GM23338 (cell line): ENCODE results near the gene ZSWIM3. TPM values are rescaled to one million over a fixed set of nuclear protein-coding genes. Genes with fewer than 3 reads are reported as not detected.
A peak's percentile ranks its signal among the peaks of the same experiment; 100 is the strongest.

Source experiments
- ATAC-seq: fragments of 200-7000 bp; cut with Tn5 transposase; 3 replicates; pipeline ENCODE4 v1.9.1; 2020
- DNase-seq: peaks from one replicate; pipeline ENCODE4 v3.0.0-alpha.2; 2015; ENCODE audit warnings: low spot score
- H2AFZ ChIP-seq: fragments of 200-600 bp; sonication (generic); 2 replicates; pipeline ENCODE4 v1.8.0; 2016; ENCODE audit warnings: antibody characterized with exemption, mild to moderate bottlenecking, moderate library complexity
- H3F3A ChIP-seq: fragments of 200-600 bp; sonication (generic); replicated peaks from 2 replicates; pipeline ENCODE4 v1.8.0; 2017; ENCODE audit warnings: antibody characterized with exemption, mixed run types, low read depth
- H3K27ac ChIP-seq: fragments of 200-600 bp; sonication (generic); 2 replicates; pipeline ENCODE4 v1.6.1; 2016; ENCODE audit warnings: low read depth
- H3K27me3 ChIP-seq: fragments of 200-600 bp; sonication (generic); 2 replicates; pipeline ENCODE4 v1.8.0; 2016; ENCODE audit warnings: mild to moderate bottlenecking, mixed run types, moderate library complexity; ENCODE audit not compliant: insufficient read depth
- H3K36me3 ChIP-seq: fragments of 200-600 bp; sonication (generic); 2 replicates; pipeline ENCODE4 v1.8.0; 2016; ENCODE audit warnings: mild to moderate bottlenecking; ENCODE audit not compliant: insufficient read depth
- H3K4me1 ChIP-seq: fragments of 200-600 bp; sonication (generic); 2 replicates; pipeline ENCODE4 v1.8.0; 2016; ENCODE audit warnings: mild to moderate bottlenecking, moderate library complexity; ENCODE audit not compliant: insufficient read depth
- H3K4me2 ChIP-seq: fragments of 200-600 bp; sonication (generic); 2 replicates; pipeline ENCODE4 v1.7.1; 2017; ENCODE audit warnings: mixed run types
- H3K4me3 ChIP-seq: fragments of 200-600 bp; sonication (generic); 2 replicates; pipeline ENCODE4 v1.6.1; 2016; ENCODE audit warnings: mixed run types
- H3K79me2 ChIP-seq: fragments of 200-600 bp; sonication (generic); replicated peaks from 2 replicates; pipeline ENCODE4 v1.8.0; 2017; ENCODE audit warnings: mild to moderate bottlenecking; ENCODE audit not compliant: insufficient read depth
- H3K9me2 ChIP-seq: fragments of 200-600 bp; sonication (generic); 2 replicates; pipeline ENCODE4 v1.8.0; 2017; ENCODE audit not compliant: insufficient read depth
- H4K20me1 ChIP-seq: fragments of 200-600 bp; sonication (generic); replicated peaks from 2 replicates; pipeline ENCODE4 v1.8.0; 2017; ENCODE audit warnings: mild to moderate bottlenecking; ENCODE audit not compliant: insufficient read depth
- H3K27ac Mint-ChIP-seq: 2 replicates; pipeline ENCODE4 v1.8.0; 2020; ENCODE audit warnings: inconsistent platforms, mild to moderate bottlenecking, moderate library complexity, mixed read lengths
- H3K27me3 Mint-ChIP-seq: 3 replicates; pipeline ENCODE4 v1.8.0; 2022; ENCODE audit warnings: low read depth, mild to moderate bottlenecking, moderate library complexity, mixed read lengths, inconsistent platforms; ENCODE audit not compliant: insufficient read depth, poor library complexity
- H3K36me3 Mint-ChIP-seq: 3 replicates; pipeline ENCODE4 v1.8.0; 2021; ENCODE audit warnings: low read depth, mild to moderate bottlenecking, inconsistent platforms, moderate library complexity, mixed read lengths
- H3K4me1 Mint-ChIP-seq: 3 replicates; pipeline ENCODE4 v1.8.0; 2020; ENCODE audit warnings: mild to moderate bottlenecking, inconsistent platforms, mixed read lengths
- H3K4me3 Mint-ChIP-seq: 3 replicates; pipeline ENCODE4 v1.8.0; 2021; ENCODE audit warnings: moderate library complexity, mild to moderate bottlenecking, inconsistent platforms, mixed read lengths
- H3K9me3 Mint-ChIP-seq: 3 replicates; pipeline ENCODE4 v1.8.0; 2020; ENCODE audit warnings: moderate library complexity, mild to moderate bottlenecking, inconsistent platforms, mixed read lengths
- ETS1 ChIP-seq: IDR thresholded peaks from 2 replicates; pipeline ENCODE4 v1.6.1; 2016; ENCODE audit warnings: antibody characterized with exemption
- EZH2phosphoT487 ChIP-seq: fragments of 200-600 bp; sonication (generic); IDR thresholded peaks from one replicate; pipeline ENCODE4 v1.8.1; 2018; ENCODE audit warnings: antibody characterized with exemption; ENCODE audit not compliant: unreplicated experiment
- JUNB ChIP-seq: IDR thresholded peaks from one replicate; pipeline ENCODE4 v1.6.1; 2016; ENCODE audit warnings: antibody characterized with exemption; ENCODE audit not compliant: unreplicated experiment
- NANOG ChIP-seq: IDR thresholded peaks from 2 replicates; pipeline ENCODE4 v1.6.1; 2016; ENCODE audit warnings: antibody characterized with exemption, borderline replicate concordance
- STAT1 ChIP-seq: IDR thresholded peaks from one replicate; pipeline ENCODE4 v1.6.1; 2016; ENCODE audit warnings: antibody characterized with exemption; ENCODE audit not compliant: unreplicated experiment
- polyA plus RNA-seq: library from polyadenylated mRNA; unstranded; fragments of >200 nt; fragmentation: Nextera tagmentation; extraction: Ambion mirVana; gene quantifications from 2 replicates; pipeline ENCODE4 v1.2.1, GENCODE V29; 2016
- total RNA-seq: library from RNA; depleted of rRNA; stranded (reverse); fragments of >200 nt; shearing (Covaris generic); gene quantifications from 2 replicates; pipeline ENCODE4 v1.2.3, GENCODE V29; 2014
- TF ChIP-seq, protein P1 (sequence below): fragments of 250-450 bp; sonication (Bioruptor Pico); IDR thresholded peaks from 2 replicates; pipeline ENCODE4 v1.5.0; 2020; ENCODE audit warnings: mild to moderate bottlenecking, moderate library complexity
- TF ChIP-seq, protein P2 (sequence below), 2 experiments: fragments of 200-600 bp in 1 of 2; sonication (generic) in 1 of 2; conservative IDR thresholded peaks; 2 replicates each; pipeline versions ENCODE4 v1.5.1 to v1.6.1; 2016 to 2017; ENCODE audit warnings: antibody characterized with exemption in 2 of 2, low read depth in 2 of 2, mild to moderate bottlenecking in 2 of 2, moderate library complexity in 1 of 2

Gene ZSWIM3
- total and polyA plus RNA-seq, 2 experiments from 2014 or later = 2.0 to 8.2 TPM

- TF ChIP-seq, protein P1, sequence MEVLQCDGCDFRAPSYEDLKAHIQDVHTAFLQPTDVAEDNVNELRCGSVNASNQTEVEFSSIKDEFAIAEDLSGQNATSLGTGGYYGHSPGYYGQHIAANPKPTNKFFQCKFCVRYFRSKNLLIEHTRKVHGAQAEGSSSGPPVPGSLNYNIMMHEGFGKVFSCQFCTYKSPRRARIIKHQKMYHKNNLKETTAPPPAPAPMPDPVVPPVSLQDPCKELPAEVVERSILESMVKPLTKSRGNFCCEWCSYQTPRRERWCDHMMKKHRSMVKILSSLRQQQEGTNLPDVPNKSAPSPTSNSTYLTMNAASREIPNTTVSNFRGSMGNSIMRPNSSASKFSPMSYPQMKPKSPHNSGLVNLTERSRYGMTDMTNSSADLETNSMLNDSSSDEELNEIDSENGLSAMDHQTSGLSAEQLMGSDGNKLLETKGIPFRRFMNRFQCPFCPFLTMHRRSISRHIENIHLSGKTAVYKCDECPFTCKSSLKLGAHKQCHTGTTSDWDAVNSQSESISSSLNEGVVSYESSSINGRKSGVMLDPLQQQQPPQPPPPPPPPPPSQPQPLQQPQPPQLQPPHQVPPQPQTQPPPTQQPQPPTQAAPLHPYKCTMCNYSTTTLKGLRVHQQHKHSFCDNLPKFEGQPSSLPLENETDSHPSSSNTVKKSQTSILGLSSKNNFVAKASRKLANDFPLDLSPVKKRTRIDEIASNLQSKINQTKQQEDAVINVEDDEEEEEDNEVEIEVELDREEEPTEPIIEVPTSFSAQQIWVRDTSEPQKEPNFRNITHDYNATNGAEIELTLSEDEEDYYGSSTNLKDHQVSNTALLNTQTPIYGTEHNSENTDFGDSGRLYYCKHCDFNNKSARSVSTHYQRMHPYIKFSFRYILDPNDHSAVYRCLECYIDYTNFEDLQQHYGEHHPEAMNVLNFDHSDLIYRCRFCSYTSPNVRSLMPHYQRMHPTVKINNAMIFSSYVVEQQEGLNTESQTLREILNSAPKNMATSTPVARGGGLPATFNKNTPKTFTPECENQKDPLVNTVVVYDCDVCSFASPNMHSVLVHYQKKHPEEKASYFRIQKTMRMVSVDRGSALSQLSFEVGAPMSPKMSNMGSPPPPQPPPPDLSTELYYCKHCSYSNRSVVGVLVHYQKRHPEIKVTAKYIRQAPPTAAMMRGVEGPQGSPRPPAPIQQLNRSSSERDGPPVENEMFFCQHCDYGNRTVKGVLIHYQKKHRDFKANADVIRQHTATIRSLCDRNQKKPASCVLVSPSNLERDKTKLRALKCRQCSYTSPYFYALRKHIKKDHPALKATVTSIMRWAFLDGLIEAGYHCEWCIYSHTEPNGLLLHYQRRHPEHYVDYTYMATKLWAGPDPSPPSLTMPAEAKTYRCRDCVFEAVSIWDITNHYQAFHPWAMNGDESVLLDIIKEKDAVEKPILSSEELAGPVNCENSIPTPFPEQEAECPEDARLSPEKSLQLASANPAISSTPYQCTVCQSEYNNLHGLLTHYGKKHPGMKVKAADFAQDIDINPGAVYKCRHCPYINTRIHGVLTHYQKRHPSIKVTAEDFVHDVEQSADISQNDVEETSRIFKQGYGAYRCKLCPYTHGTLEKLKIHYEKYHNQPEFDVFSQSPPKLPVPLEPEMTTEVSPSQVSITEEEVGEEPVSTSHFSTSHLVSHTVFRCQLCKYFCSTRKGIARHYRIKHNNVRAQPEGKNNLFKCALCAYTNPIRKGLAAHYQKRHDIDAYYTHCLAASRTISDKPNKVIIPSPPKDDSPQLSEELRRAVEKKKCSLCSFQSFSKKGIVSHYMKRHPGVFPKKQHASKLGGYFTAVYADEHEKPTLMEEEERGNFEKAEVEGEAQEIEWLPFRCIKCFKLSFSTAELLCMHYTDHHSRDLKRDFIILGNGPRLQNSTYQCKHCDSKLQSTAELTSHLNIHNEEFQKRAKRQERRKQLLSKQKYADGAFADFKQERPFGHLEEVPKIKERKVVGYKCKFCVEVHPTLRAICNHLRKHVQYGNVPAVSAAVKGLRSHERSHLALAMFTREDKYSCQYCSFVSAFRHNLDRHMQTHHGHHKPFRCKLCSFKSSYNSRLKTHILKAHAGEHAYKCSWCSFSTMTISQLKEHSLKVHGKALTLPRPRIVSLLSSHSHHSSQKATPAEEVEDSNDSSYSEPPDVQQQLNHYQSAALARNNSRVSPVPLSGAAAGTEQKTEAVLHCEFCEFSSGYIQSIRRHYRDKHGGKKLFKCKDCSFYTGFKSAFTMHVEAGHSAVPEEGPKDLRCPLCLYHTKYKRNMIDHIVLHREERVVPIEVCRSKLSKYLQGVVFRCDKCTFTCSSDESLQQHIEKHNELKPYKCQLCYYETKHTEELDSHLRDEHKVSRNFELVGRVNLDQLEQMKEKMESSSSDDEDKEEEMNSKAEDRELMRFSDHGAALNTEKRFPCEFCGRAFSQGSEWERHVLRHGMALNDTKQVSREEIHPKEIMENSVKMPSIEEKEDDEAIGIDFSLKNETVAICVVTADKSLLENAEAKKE (CRISPR knock-in tag) = no peak
- no peak for TF ChIP-seq NANOG
- TF ChIP-seq, protein P2, sequence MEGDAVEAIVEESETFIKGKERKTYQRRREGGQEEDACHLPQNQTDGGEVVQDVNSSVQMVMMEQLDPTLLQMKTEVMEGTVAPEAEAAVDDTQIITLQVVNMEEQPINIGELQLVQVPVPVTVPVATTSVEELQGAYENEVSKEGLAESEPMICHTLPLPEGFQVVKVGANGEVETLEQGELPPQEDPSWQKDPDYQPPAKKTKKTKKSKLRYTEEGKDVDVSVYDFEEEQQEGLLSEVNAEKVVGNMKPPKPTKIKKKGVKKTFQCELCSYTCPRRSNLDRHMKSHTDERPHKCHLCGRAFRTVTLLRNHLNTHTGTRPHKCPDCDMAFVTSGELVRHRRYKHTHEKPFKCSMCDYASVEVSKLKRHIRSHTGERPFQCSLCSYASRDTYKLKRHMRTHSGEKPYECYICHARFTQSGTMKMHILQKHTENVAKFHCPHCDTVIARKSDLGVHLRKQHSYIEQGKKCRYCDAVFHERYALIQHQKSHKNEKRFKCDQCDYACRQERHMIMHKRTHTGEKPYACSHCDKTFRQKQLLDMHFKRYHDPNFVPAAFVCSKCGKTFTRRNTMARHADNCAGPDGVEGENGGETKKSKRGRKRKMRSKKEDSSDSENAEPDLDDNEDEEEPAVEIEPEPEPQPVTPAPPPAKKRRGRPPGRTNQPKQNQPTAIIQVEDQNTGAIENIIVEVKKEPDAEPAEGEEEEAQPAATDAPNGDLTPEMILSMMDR (conservative IDR thresholded peaks at IDR 0.05; ENCODE audit: low read depth in 2 of 2) = no peak
- no peak for TF ChIP-seq JUNB
Observed at GRCh38 chr20:45813006-45813340, 44.4 kb upstream of the ZSWIM3 start (continued).

DNA sequence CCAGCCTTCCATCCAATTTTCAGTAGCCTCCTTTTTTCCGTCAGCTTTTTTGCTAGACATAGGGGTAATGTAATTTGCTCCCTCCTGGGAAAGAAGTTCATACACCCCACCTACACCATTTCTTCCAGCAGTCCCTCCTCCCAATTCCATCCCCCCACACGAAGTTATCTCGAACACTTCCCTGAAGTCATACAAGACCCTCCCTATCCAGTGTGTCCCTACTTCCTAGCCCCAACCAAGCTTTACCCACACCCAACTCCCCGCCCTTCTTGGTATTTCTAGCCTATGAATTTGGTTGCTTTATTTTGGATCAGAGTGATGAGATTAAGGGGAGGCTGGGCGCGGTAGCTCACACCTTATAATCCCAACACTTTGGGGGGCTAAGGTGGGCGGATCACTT lies 43.9 kb upstream of the ZSWIM3 start:
- no peak overlapping the region for H2AFZ ChIP-seq
- TF ChIP-seq ETS1 (no peak), STAT1 (no peak), EZH2phosphoT487 (no peak)
- TF ChIP-seq, protein P1 (CRISPR knock-in tag) = no peak
- peak overlapping the region; percentile 81 for H3K4me3 ChIP-seq
- H3K27ac Mint-ChIP-seq = peak overlapping the region; percentile 83
- no peak for DNase-seq
- peaks cover 43% of the 10 kb centered on the region for H3K36me3 ChIP-seq
- peak overlapping the region; percentile 95 for H3K4me2 ChIP-seq
- peaks cover 5% of the 10 kb centered on the region for H3K27me3 Mint-ChIP-seq
- H3K79me2 ChIP-seq = peaks cover 26% of the 10 kb centered on the region
- peaks cover 12% of the 10 kb centered on the region for H4K20me1 ChIP-seq
- H3K9me3 Mint-ChIP-seq = no peaks in the 10 kb centered on the region
- H3K9me2 ChIP-seq = no peaks in the 10 kb centered on the region
- H3K4me1 Mint-ChIP-seq = peaks cover 18% of the 10 kb centered on the region
- peaks cover 77% of the 10 kb centered on the region for H3K36me3 Mint-ChIP-seq
- ATAC-seq = no peak
- H3K27ac ChIP-seq = peak overlapping the region; percentile 78; the same call in 1 of the 2 replicates
- peaks cover 43% of the 10 kb centered on the region for H3F3A ChIP-seq
- peaks cover 13% of the 10 kb centered on the region for H3K4me1 ChIP-seq
- H3K27me3 ChIP-seq = no peaks in the 10 kb centered on the region
- peak overlapping the region; percentile 98 for H3K4me3 Mint-ChIP-seq
